Eye (tissue), 1 donor: Measurements from ENCODE around the gene CIP2A.

ENCODE experiments used
- DNase-seq: peaks from one replicate; pipeline ENCODE4 v3.0.0-alpha.2; 2015

Gene CIP2A

GRCh38 chr3:108509263-108509662 is 80.0 kb downstream of the CIP2A start:
- DNase-seq = peak; percentile 12

- no peak for DNase-seq
These were observed 81.3 kb downstream of the CIP2A start for GRCh38 chr3:108507902-108508301.

- DNase-seq = no peak
These were observed 83.4 kb downstream of the CIP2A start for GRCh38 chr3:108505811-108506210.

- no peak for DNase-seq
These were observed 85.5 kb downstream of the CIP2A start for GRCh38 chr3:108503722-108504121.

- no peak for DNase-seq
These were observed 87.7 kb downstream of the CIP2A start for GRCh38 chr3:108501535-108501934.

GRCh38 chr3:108500728-108501127 is 88.5 kb downstream of the CIP2A start:
- no peak for DNase-seq
